GM18517 (cell line): ENCODE data around the gene PLLP.
"Not testable (repeated sequence)": the region's sequence is repeated elsewhere in the genome, so short reads cannot be mapped to it uniquely, and the experiment has no call there.

Source experiments
- ATAC-seq: cut with Tn5 transposase; IDR thresholded peaks from one replicate; pipeline ENCODE4 v1.9.1; 2021; ENCODE audit warnings: mild to moderate bottlenecking, moderate library complexity; ENCODE audit not compliant: unreplicated experiment

The PLLP gene

DNA sequence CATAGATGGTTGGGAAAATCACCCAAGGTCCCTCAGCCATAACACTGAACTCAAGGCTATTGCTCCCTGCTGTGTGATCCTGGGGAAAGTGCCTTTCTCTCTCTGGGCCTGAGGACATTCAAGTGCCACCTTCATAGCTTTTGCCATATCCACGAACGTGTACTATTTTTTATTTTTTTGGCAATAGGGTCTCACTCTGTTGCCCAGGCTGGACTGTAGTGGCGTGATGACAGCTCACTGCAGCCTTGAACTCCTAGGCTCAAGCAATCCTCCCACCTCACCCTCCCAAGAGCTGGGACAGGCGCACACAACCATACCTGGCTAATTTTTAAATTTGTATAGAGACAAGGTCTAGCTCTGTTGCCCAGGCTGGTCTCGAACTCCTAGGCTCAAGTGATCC lies 10.6 kb downstream of the PLLP start:
- ATAC-seq = no peak

DNA sequence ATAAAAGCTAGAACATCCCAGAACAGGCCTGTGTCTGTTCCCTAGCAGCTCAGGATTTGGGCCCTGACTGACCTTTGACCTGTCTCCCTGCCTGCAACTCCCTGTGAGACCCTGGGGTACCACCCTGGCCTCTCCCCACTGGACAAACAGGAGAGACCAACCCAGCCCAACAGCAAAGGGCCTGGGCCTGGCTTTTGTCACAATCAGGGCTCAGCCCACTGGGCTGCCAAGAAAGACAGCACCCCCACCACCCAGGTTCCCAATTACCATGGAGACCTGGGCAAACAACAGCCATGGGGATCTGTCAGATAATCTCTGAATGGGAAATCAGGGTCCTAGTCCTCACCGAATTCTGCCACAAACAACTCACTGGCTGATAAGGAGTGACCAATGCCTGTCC lies 11.1 kb downstream of the PLLP start:
- no peak for ATAC-seq

DNA sequence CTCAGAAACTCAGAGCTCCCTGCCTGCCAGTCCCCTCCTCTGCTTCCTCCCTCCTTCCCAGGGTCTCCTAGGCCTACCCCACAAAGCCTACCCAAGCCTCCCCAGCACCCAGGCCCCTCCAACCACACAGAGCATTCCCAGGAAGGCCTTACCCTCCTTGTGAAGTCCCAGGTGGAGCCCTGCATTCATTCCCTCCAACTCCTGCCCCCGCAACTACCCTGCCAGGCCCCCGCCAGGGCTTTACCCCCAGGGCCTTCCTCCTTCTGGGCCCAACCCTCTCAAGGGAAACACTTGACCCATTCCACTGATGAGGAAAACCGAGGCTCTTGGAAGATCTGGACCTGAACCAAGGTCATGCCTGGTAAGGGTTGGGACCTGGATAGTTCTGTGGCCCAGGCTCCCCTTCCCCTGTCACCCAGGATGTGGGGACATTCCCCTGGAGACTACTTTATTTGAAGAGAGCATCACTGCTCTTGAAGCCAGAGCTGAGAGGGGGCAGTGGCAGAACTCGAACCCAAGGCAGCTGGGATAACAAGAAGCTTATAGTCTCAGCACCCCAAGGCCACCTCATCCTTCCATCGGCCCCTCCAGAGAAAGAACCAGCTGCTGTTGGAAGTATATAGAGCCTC lies 12.5 kb downstream of the PLLP start:
- ATAC-seq = no peak

DNA sequence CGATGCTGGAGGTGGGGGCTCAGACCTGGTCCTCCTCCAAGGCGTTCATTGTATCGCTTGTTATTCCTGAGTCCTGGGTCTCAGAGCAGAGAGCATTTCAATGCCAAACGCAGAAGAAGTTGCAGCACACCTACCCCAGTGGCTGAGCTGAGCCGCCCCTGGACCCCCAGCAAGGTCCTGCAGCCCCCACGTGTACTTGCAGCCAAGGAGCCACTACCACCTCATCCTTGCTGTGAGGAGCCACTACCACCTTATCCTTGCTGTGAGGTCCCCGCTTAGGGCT lies 13.5 kb downstream of the PLLP start:
- no peak for ATAC-seq

DNA sequence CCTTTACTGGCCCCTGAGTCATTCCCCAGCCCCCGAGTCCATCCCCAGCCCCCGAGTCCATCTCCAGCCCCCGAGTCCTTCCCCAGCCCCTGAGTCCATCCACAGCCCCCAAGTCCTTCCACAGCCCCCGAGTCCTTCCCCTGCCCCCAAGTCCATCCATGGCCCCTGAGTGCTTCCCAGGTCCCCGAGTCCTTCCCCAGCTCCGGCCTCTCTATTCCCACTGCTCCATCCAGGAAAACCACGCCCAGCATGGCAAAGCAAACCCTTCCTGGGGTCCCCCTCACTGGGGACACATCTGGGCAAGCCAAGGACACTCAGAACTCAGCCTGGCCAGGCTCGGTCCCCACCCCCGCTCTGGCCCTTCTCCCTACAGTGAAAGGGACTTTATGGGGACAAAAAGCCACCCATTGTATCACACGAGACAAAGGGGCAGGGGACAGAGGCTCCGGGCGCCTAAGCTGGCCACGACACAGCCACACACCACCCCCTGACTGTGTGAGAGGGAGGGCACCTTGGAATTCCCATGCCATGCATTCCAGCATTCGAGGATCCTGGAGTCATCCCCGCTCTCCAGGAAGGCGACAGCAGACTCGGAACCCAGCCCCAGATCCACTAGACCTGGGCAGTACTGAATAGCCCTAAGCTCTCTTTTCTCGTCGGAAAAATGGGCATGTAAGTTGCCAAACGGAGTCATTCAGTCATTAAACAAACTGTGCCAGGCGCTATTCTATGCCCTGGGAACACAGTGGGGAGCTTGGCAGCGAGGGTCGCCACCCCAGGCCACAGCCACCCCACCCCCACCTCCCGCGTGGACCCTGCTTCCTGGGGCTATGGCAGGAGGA lies 14.0 kb downstream of the PLLP start:
- ATAC-seq = no peak

DNA sequence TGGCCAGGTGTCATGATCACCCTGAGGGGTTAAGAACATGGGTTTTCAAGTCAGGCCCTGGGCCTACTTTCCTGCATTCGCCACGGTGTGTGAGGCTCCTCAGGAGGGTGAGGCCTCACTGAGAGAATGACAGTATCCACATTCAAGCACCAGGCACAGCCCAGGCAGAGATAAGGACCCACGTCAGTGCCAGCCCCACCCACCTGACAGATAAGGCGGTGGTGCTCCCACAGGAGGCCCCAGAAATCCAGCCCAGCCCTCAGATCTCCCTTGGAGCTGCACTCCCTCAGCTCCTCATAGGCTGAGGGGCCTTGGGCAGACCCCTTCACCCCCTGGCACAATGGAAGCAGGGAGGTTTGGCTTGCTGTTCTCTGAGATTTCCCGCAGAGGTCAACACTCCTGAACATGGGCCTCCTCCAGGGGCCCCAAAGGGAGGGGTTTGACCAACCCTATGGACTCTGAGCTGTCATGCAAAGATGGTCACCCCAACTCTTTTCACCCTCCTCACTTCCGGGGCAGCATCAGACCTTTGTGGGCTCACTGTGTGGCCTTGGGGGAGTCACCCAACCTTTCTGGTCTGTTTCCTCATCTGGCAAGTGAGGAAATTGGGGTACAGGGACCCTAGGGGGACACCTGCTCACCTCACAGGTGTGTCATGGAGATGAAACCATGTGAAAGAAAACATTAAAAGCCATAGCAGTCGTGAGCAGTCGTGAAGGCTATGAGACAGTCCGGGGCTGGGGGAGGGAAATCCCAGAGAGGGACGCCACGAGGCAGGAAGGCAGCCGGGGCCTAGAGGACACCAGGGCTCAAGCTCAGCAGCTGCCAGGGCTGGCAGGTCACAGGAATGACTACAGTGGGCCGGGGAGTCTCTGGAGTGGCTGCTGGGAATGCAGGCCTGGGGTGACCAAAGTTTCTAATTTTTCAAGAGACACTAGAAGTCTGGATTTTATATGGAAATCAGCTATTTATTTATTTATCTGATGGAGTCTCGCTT lies 15.4 kb downstream of the PLLP start:
- ATAC-seq = no peak

DNA sequence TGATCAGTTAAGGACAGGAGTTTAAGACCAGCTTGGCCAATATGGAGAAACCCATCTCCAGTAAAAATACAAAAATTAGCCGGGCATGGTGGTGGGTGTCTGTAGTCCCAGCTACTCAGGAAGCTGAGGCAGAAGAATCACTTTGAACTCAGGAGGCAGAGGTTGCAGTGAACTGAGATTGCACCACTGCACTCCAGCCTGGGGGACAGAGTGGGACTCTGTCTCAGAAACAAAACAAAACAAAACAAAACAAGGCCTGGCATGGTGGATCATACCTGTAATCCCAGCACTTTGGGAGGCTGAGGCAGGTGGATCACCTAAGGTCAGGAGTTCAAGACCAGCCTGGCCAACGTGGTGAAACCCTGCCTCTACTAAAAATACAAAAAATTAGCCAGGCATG lies 17.1 kb downstream of the PLLP start:
- ATAC-seq = not testable (repeated sequence)

DNA sequence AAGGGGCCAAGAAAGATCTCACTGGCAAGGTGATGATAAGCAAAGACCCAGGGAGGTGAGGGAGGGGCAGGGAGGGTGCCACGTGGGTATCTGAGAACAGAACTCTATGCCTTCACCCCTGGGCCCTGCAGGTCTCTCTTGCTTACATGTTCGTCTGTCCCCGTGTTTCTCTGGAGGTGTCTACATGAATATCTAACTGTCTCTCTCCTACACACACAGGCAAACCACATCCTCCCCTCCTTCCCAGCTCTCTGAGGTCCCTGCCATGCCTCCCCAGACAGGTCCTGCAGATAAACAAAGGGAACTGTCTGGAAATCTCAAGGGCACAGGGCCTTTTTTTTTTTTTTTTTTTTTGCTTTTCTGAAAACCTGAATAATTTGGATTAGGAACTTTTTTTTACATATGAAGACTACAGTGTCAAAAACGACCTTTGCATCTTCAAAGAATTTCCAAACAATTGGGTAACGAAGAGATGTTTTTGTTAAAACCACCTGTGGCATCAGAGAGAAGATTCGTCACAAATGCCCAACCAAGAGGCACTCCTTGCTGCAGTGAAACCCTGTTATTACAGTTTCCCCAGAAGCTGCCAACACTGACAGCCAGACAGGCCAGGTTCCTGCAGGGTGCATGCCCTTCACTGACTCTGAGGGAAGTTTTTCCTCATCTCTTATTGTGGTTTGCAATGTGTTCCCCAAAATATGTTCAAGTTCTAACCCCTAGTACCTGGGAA lies 17.8 kb downstream of the PLLP start:
- no peak for ATAC-seq

DNA sequence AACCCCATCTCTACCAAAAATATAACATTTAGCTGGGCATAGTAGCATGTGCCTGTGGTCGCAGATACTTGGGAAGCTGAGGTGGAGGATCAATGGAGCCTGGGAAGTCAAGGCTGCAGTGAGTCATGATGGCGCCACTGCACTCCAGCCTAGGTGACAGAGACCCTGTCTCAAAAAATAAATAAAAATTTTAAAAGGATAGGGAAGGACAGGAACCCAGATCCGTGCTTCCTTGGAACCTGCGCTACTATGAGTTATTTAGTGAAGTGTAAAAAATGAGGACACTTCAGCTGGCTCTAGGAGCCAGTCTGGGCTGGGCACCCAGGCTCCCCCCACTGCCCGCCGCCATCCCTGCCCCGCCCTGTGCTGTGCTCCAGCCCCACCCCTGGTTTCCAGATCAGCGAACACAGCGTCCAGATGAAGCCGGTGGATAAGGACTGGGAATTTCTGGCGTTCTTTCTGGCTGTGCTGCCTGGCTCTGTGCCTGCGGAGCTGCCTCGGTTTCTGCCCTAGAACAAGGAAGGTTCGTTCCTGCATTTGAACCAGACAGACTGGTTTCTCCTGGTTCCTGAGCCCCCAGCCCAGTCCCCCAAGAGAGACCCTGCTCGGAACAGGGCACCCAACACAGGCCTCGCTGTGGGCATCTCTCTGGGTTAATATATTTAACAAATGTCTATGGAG lies 18.5 kb downstream of the PLLP start:
- no peak for ATAC-seq

DNA sequence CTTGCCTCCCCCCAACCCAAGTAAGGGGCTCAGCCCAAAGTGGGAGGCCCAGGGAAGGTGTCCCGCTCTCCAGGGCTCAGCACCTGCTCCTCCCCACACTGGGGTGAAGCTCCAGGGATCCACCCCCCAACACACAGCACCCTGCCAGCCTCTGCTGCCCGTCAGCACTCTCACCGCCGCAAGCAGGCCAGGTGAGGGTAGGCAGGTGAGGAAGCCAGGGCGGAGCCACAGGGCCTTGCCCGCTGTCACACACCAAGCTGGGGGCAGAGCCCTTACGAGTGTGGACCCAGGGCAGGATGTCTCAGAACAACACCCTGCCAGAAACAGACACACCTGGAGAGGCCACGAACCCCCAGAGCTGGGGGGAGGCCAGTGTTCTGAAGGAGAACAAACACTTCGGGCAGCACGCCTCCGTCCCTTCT lies 19.5 kb downstream of the PLLP start:
- ATAC-seq = no peak

DNA sequence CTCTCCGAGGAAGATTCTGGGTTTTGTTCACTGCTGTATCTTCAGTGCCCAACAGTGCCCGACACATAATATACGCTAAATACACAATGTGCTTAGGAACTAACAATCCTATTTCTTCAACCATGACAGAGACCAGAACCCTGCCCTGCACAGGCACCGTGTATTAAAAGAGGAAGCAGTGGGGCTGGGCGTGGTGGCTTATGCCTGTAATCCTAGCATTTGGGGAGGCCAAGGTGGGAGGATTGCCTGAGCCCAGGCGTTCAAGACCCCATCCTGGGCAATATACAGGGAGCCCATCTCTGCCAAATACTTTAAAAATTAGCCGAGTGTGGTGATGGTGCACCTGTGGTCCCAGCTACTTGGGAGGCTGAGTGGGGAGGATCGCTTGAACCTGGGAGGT lies 20.1 kb downstream of the PLLP start:
- ATAC-seq = no peak

DNA sequence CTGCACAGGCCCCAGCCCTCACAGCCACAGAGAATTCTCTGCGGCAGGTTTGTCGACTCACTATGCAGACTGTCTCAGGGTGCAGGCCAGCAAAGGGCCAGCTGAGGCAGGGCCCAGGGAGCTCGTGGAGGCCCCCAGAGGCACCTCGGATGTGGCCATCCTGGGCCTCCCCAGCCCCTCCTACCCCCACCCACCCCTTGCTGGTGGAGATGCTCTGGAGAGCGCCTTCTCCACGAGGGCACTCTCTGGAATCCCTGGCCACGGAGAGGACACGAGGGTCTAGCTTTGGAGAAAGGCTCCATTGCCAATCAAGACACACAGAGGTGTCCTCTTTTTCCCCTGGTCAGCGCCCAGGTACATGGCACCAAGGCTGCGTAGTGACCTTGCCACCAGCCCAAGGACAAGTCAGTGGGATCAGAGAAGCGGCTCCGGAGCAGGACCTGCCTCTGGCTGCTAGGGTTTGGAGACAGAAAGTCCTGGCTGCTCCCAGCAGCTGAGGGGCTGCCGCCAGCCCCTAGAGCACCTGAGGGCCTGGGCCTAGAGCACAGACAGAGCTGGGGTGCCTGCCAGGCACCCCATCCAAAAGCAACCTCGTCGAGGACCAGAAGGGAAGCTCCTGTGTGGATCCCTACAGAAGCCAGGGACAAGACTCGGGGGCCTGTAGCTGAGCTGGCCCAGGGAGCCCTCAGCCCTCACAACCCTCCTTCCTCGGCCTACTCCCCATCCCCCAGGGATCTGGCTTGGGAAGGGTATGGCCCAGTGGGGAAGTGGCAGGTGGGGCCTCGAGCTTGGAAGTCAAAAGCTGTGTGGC lies 20.7 kb downstream of the PLLP start:
- ATAC-seq = no peak

DNA sequence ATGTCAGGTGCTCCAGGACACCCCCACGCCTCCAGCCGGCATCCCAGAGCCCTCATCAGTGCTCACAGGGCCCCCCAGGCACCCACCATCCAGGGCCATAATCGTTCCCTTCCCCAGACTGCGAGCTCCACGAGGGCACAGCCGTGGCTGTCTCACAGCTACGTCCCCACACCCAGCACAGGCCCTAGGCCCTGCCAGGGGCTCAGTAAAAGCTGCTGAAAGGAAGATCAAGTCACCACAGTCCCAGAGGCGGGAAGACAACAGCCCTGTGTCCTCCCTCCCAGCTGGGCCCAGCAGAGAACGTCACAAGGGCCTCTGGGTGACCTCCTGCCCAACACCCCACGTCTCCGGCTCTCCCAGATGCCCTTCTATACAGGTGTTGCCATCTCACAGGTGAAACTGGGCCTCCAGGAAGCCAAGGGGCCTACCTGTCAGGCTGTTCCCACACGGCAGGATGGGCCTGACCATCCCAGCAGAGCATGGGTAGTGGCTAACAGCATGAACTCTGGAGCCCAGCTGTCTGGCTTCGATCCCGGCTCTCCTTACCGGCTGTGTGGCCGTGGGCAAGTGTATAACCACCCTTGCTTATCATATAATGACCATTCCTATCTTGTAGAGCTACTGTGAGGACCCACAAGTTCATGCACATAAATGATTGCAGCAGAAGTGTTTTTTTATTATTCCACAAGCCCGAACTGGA lies 21.5 kb downstream of the PLLP start:
- no peak for ATAC-seq

DNA sequence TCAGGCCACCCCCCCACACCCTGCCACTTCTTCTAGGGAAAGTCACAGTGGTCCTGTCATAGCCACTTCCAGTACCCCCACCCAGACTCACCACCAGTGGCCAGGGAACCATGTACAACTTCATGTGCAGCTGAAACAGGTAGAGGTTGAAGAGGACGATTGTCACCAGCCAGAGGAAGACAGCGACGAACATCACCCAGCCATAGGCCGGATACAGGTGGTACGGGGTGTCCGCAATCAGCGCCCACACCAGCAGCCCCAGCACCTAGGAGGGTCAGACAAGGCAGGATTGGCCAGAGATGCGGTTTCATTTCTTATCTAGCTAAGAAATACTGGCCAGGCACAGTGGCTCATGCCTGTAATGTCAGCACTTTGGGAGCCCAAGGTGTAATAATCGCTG lies 22.7 kb downstream of the PLLP start:
- ATAC-seq = no peak

DNA sequence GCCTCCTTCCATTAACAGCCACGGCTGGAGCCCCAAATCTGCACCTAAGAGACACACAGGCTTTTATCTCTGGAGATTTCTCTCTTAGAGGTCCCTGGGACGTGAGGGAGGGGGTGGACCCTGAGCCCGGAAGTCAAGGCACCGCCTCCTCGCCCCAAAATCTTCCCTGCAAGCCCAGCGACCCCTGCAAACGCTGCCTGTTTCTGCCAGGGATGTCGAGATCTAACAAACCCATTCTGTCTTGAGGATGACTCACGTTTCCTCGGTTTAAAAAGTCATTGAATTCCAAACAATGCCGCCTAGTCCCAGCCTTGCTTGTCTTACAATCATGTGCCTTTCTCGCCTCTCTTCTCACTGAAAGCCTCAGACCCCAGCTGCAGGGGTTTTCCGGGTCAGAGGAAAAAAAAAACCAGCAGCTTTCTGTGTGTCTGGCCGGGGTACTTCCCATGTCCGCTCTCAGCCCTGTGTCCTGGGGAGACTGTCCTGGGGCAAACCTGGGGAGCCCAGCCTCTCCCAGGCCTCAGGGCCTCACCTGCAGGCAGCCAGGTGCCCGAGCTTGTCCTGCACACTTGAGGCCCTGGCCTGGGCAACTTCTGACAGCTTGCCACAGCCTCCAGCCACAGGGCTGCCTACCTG lies 24.1 kb downstream of the PLLP start:
- ATAC-seq = no peak

DNA sequence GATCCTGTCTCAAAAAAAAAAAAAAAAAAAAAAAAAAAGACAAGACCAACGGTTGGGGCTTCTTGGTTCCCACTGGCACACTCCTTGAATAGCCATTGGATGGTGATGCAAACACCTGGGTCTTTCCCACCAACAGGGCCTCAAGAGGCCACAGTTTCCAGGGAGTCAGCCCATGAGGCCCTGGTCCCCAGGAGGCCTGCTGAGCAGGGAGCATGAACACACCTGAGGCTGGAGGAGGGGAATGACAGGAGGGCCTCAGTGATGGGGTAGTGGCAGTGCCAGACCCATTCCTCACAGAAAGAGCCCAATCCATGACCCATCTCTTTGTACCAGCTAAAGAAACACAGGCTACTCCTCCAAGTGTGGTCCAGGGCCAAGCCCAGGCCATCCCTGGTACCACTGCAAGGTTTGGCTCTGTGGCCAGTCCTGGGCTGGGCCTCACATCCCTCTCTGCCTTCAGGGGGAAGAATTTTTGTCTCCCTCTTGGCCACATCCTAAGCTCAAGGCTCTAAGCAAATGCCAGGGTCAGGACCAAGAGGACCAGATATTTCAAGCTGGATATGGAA lies 25.5 kb downstream of the PLLP start:
- no peak for ATAC-seq

DNA sequence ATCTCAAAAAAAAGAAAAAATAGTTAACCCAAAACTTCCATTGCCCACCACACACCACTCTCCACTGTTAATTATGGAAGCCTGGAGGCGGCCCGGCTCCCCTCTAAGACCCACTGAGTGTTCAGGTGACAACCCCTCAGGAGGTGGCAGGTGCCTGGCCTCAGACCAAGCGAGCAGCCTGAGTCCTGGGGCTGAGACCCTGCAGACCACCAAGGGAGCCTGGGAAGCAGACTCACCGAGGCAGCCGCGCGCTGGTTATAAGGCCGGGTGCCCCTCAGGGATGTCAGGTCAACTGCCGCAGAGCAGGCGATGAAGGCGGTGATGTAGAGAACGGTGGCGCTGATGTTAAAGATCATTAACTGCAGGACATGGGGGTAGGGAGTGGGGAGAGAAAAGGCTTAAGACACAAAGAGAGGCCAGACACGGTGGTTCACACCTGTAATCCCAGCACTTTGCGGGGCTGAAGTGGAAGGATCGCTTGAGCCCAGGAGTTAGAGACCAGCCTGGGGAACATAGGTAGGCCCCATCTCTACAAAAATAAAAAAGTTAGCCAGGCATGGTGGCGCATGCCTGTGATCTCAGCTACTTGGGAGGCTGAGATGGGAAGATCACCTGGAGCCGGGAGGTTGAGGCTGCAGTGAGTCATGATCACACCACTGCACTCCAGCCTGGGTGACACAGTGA lies 26.1 kb downstream of the PLLP start:
- no peak for ATAC-seq
